Fibroblast of the aortic adventitia (primary cell): ENCODE measurements around the gene TRIM74. TPM values are rescaled to one million over a fixed set of nuclear protein-coding genes. Genes with fewer than 3 reads are reported as not detected.
"Not testable (repeated sequence)": the region's sequence is repeated elsewhere in the genome, so short reads cannot be mapped to it uniquely, and the experiment has no call there.

ENCODE experiments used
- DNase-seq: peaks from one replicate; pipeline ENCODE4 v3.0.0-alpha.2; 2010; ENCODE audit warnings: low read depth
- H3K4me3 ChIP-seq: 2 replicates; pipeline ENCODE4 v1.5.1; 2011; ENCODE audit warnings: low read depth, mild to moderate bottlenecking, control low read depth, low read length, moderate library complexity
- total RNA-seq: library from RNA; depleted of rRNA; stranded (reverse); fragments of >200 nt; gene quantifications from 2 replicates; pipeline ENCODE4 v1.2.3, GENCODE V29; 2012; ENCODE audit warnings: low replicate concordance

TRIM74 gene
- not detected in 2 replicates for total RNA-seq

DNA sequence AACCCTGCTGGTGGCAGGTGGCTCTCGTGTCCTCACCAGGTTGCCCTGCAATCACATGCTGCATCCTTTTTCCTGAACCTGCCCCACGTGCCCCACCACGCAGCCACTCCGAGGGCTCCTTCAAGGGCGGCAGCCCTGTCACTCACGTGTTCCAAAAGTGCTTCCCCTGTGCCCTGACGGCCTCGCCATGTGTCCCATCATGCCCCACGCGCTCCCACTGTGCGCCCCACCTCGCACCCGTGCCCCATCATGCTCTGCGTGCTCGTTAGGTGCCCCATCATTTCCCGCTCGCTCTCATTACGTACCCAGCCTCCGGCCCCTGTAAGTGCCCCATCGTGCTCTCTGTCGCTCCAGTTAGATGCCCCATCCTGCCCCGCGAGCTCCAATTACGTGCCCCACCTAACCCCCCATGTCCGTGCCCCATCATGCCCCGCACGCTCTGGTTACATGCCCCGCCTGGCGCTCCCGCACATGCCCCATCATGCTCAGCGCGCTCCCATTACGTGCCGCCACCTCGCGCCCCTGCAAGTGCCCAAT lies at the start of gene TRIM74:
TSS of gene TRIM74 (minus strand) at position 487 of the 537 bp plus-strand sequence. CDS start 3,309 bp downstream, outside the sequence.
- not testable (repeated sequence) for DNase-seq, H3K4me3 ChIP-seq

- H3K4me3 ChIP-seq, result peak overlapping the region; percentile 57
- DNase-seq, result not testable (repeated sequence)
Observed at GRCh38 chr7:73006491-73006890, 37.2 kb upstream of the TRIM74 start.

DNA sequence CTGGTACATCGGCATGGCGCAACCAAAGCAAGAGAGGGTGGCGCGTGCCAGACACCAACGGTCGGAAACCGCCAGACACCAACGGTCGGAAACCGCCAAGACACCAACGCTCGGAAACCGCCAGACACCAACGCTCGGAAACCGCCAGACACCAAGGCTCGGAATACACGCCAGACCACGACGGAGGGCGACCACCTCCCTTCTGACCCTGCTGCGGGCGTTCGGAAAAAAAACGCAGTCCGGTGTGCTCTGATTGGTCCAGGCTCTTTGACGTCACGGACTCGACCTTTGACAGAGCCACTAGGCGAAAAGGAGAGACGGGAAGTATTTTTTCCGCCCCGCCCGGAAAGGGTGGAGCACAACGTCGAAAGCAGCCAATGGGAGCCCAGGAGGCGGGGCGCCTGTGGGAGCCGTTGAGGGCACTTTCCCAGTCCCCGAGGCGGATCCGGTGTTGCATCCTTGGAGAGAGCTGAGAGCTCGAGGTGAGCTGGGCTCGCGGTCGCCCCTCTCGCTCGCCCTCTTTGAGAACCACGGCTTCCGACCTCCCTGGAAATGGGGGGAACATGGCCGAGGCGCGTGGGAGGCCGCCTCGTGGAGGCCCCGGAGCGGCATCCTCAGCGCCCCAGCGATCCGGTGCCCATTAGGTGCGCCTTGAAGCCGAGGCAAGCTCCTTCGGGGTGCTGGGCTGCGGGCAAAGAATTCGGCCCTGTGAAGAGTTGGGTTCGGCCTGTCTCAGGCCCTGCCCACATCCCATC lies 36.6 kb upstream of the TRIM74 start:
- H3K4me3 ChIP-seq, result peak overlapping the region; percentile 70
- DNase-seq, result peak; percentile 78

DNA sequence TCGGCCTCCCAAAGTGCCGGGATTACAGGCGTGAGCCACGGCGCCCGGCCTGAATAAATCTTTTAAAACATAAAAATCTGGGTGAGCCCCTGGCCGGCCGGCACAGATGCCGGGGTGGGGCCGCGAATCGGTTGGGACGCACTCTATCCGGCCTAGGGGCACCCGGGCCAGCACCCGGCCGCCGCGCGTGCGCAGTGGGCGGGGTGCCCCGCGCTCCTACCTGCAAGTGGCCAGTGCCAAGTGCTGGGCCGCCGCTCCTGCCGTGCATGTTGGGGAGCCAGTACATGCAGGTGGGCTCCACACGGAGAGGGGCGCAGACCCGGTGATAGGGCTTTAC lies 36.1 kb upstream of the TRIM74 start:
- peak overlapping the region; percentile 70 for H3K4me3 ChIP-seq

DNA sequence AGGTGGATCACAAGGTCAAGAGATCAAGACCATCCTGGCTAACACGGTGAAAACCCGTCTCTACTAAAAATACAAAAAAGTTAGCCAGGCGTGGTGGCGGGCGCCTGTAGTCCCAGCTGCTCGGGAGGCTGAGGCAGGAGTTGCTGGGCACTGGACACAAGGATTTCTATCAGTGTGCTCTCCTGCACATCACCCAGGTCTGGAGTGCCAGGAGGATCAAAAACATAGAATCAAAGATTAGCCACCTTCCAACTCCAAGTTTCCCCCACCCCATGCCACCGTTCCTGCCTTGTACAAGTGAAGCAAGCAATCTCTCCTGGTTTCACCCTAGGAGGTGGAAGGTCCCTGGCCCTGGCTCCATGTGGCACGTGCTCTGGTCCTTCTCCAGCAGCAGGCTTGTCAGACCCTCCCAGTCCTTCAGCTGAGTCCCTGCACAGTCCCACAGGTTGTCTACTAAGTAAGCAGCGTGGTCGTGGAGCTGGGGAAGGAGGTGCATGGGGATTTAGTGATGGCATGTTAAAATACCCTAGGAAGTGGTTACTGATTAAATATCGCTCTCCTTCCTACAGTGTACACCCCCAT lies 28.7 kb upstream of the TRIM74 start:
- H3K4me3 ChIP-seq, DNase-seq: not testable (repeated sequence)

More for the DNA sequence above, 36.1 kb upstream of the TRIM74 start:
- DNase-seq, result not testable (repeated sequence)

DNA sequence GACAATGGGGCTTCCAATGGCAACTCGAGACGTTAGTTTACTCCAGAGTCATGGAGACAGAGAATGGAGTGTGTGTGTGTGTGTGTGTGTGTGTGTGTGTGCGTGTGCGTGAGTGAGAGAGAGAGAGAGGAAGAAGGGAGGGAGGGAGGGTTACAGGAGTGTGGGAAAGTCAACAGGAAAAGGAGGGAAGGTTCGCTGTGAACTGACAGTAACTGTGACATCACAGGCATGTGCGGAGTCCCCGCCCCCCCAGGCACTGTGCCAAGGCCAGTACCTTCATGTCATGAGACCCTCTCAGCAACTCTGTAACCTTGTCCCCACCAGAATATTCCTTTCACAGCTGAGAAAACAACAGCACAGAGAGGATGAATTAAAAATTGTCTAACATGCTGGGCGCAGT lies 28.2 kb upstream of the TRIM74 start:
- not testable (repeated sequence) for DNase-seq, H3K4me3 ChIP-seq

DNA sequence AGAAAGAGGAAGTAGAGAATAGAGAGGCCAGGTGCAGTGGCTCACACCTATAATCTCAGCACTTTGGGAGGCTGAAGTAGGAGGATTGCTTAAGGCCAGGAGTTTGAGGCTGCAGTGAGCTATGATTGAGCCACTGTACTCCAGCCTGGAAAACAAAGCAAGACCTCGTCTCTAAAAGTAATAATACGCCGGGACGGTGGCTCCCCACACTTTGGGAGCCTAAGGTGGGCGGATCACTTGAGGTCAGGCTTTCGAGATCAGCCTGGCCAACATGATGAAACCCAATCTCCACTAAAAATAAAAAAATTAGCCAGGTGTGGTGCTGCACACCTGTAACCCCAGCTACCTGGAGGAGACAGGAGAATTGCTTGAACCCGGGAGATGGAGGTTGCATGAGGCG lies 26.2 kb upstream of the TRIM74 start:
- not testable (repeated sequence) for DNase-seq, H3K4me3 ChIP-seq

DNA sequence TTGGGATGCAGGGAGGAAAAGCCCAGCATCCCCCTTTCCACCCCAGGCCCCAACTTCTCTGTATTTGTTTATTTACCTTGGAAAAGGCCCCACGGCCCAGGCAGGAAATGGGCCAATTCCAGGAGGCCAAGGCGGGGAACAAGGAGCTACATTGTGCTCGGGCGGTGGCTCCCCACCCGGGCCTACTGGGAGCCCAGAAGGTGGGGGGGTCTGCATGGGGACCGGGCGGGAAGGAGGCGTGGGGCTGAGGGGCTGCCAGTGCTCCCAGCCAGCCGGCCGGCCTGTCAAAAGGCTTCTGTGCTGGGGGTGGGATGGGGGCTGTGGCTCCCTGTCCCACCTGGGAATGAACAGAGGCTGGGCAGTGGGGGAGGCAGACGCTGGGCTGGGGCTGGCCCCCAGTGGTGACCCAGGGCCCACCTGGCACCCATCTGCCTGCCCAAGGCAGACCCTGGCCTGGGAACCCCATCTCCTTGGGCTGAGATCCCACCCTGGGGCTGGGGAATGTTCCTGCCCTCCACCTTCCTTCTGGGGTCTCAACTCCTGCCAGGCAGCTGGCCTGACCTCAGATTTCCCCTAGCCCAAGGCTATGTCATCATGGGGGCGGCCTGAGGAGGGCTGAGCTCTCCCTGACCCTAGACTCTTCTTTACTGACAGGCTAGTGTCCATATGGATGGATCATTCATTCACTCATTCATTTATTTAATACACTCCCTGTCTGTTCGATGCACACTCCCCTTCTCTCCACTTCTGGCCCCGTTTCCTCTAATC lies 21.1 kb upstream of the TRIM74 start:
- DNase-seq, H3K4me3 ChIP-seq: not testable (repeated sequence)

- not testable (repeated sequence) for DNase-seq, H3K4me3 ChIP-seq
Observed at GRCh38 chr7:72982084-72982483, 12.8 kb upstream of the TRIM74 start.

- DNase-seq, H3K4me3 ChIP-seq: not testable (repeated sequence)
Observed at GRCh38 chr7:72980382-72980781, 11.1 kb upstream of the TRIM74 start.

DNA sequence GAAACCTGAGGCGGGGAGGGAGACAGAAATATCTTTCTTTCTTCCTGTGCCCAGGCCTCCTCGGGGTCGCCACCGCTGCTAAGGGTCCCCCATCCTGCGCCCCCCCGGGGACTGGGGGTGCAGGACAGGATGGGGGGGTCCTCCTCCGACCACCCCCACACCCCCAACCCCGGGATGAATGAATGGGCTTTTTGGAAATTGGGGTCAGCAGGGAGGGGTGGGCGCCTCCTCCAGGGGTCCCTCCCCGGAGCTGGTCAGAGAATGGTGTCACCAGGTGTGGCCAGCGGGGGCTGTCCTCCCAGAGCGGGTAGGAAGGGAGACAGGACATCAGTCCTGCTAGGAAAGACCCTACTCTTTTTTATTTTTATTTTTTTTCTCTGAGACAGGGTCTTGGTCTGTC lies 7.2 kb upstream of the TRIM74 start:
- H3K4me3 ChIP-seq, DNase-seq: not testable (repeated sequence)

DNA sequence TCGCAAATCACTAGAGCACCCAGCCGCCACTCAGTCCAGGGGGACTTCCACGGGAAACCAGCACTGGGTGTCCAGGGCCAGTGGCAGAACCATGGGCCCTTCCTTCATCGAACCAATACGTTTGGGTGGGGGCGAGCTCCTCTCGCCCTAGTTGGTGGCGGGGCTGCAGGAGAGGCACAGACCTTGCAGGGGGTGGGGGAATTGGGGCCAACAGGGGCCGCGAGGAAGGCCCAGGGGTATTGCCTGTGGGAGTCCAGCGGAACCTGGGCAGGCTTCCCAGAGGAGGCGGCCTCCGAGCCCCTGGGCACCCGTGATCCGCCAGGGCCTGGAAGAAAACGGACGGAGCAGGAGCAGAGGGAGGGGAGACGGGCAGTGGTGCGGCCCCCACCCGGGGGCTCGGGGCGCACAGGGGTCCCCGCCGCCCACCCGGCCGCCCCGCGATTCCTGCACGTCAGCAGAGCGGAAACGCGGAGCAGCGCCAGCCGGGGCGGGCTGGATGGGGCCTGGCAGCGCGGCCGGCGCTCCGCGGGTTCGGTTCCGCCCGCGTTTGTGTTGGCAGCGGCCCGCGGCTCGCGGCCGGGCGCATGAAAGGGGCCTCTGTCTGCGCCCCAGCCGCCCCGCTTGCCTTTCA lies 6.5 kb upstream of the TRIM74 start:
- H3K4me3 ChIP-seq, DNase-seq: not testable (repeated sequence)

DNA sequence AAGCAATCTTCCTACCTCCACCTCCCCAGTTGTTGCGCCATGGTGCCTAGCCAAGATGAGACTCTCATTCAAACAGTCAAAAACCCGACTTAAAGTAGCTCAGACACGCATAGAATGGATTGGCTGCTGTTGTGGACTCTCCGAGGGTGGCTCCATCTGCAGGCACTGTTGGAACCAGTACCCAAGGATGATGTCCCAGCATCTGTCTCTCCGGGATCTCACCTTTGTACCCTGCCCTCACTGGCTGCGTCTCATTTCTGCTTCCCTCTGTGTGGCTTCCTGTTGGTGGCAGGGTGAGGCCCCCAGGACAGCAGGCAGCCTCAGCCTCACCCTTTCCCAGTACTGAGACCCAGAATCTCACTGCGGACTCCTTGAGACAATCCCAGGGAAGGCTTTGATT lies 5.5 kb upstream of the TRIM74 start:
- DNase-seq, H3K4me3 ChIP-seq: not testable (repeated sequence)

- H3K4me3 ChIP-seq, DNase-seq: not testable (repeated sequence)
Observed at GRCh38 chr7:72971505-72971904, 2.2 kb upstream of the TRIM74 start.

GRCh38 chr7:72969688-72970087 lies 422 bp upstream of the TRIM74 start:
- not testable (repeated sequence) for DNase-seq, H3K4me3 ChIP-seq

DNA sequence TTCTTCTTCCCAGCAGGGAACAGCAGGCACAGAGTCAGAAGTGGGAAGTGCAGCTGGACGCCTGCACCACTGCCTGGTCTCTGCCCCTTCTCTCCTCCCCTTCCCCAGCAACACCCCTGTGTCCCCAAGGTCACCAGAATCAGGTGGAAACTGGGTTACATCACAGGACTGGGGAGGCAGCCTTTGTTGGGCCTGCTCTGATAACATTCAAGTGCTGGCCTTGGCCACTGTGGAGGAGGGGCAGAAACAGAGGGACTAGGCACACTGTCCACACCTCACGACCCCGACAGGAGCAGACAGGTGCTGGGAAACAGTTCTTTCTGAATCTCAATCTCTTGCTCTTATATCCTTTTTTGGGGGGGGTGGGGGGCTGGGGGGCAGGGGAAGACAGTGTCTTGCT lies 2.4 kb downstream of the TRIM74 start:
- H3K4me3 ChIP-seq, DNase-seq: not testable (repeated sequence)

GRCh38 chr7:72965186-72965975 lies 3.9 kb downstream of the TRIM74 start:
- not testable (repeated sequence) for DNase-seq, H3K4me3 ChIP-seq

GRCh38 chr7:72963056-72963455 lies 6.2 kb downstream of the TRIM74 start:
- DNase-seq, H3K4me3 ChIP-seq: not testable (repeated sequence)
